OCI-LY7 (cell line): ENCODE results near the gene FKBP1A. TPM values are rescaled to one million over a fixed set of nuclear protein-coding genes. Genes with fewer than 3 reads are reported as not detected.

Experiments
- BruUV-seq: library from RNA; stranded (reverse); fragments of 400-500 nt; replicated peaks from 2 replicates; lab custom pipeline; 2021; lab: Mats Ljungman, UMichigan
- CTCF ChIA-PET: fragments of 300-600 bp; sonication (Branson Sonifier 250); formaldehyde crosslinking; loops from one replicate; lab custom pipeline; 2022; ENCODE audit warnings: antibody characterized with exemption; ENCODE audit not compliant: unreplicated experiment; lab: Charles Lee
- POLR2A ChIA-PET: fragments of 300-600 bp; sonication (Branson Sonifier 250); formaldehyde crosslinking; loops from one replicate; lab custom pipeline; 2022; ENCODE audit warnings: antibody characterized with exemption; lab: Charles Lee
- DNase-seq: peaks from one replicate; pipeline ENCODE4 v3.0.0-alpha.2; 2015; ENCODE audit warnings: low spot score
- H2AFZ ChIP-seq: fragments of 200-600 bp; sonication (generic), shearing (Covaris generic); 2 replicates; pipeline ENCODE4 v1.6.1; 2014; ENCODE audit warnings: mild to moderate bottlenecking, antibody characterized with exemption, low read length, moderate library complexity
- H3K27ac ChIP-seq: fragments of 200-600 bp; sonication (generic); 2 replicates; pipeline ENCODE4 v1.5.1; 2014; ENCODE audit warnings: mixed run types, low read depth, mild to moderate bottlenecking, moderate library complexity, low read length, inconsistent platforms; ENCODE audit not compliant: poor library complexity, severe bottlenecking
- H3K36me3 ChIP-seq: fragments of 200-600 bp; sonication (generic); 2 replicates; pipeline ENCODE4 v1.6.1; 2014; ENCODE audit warnings: mild to moderate bottlenecking, antibody characterized with exemption, low read length, moderate library complexity, mixed read lengths; ENCODE audit not compliant: insufficient read depth
- H3K4me1 ChIP-seq: fragments of 200-600 bp; sonication (generic); 2 replicates; pipeline ENCODE4 v1.5.1; 2014; ENCODE audit warnings: mild to moderate bottlenecking, low read length; ENCODE audit not compliant: insufficient read depth, poor library complexity, severe bottlenecking
- H3K4me2 ChIP-seq: fragments of 200-600 bp; sonication (generic); 2 replicates; pipeline ENCODE4 v1.6.1; 2014; ENCODE audit warnings: mild to moderate bottlenecking, low read length
- H3K4me3 ChIP-seq: fragments of 200-600 bp; sonication (generic); 2 replicates; pipeline ENCODE4 v1.5.1; 2014; ENCODE audit warnings: mild to moderate bottlenecking, low read depth, low read length; ENCODE audit not compliant: poor library complexity, severe bottlenecking
- H3K79me2 ChIP-seq: fragments of 200-600 bp; sonication (generic); 2 replicates; pipeline ENCODE4 v1.6.1; 2016; ENCODE audit warnings: low read depth, mild to moderate bottlenecking, low read length, moderate library complexity, mixed read lengths; ENCODE audit not compliant: insufficient read depth
- H3K9me2 ChIP-seq: fragments of 200-600 bp; sonication (generic); 2 replicates; pipeline ENCODE4 v1.6.1; 2016; ENCODE audit warnings: mild to moderate bottlenecking, low read length, mixed read lengths; ENCODE audit not compliant: insufficient read depth
- H3K9me3 ChIP-seq: fragments of 200-600 bp; sonication (generic); 2 replicates; pipeline ENCODE4 v1.6.1; 2014; ENCODE audit warnings: mild to moderate bottlenecking, mixed run types, low read length, mixed read lengths
- H4K20me1 ChIP-seq: fragments of 200-600 bp; sonication (generic); 2 replicates; pipeline ENCODE4 v1.6.1; 2014; ENCODE audit warnings: mild to moderate bottlenecking, antibody characterized with exemption, low read length, moderate library complexity, mixed read lengths; ENCODE audit not compliant: insufficient read depth
- CTCF ChIP-seq: fragments of 200-600 bp; sonication (generic); conservative IDR thresholded peaks from 2 replicates; pipeline ENCODE4 v1.5.1; 2014; ENCODE audit warnings: mild to moderate bottlenecking, antibody characterized with exemption, low read length, moderate library complexity, mixed read lengths
- EZH2phosphoT487 ChIP-seq: fragments of 200-600 bp; sonication (generic); IDR thresholded peaks from 2 replicates; pipeline ENCODE4 v1.6.1; 2018; ENCODE audit warnings: low read depth, borderline replicate concordance, mild to moderate bottlenecking, mixed run types, antibody characterized with exemption, low read length, moderate library complexity, mixed read lengths
- intact Hi-C: fragments of 100-400 bp; cut with micrococcal nuclease; formaldehyde crosslinking; loops from one replicate; pipeline ENCODE4 v1.10.0; 2022; ENCODE audit not compliant: unreplicated experiment
- total RNA-seq, 2 experiments: library from RNA; depleted of rRNA in 1 of 2; stranded (reverse); fragments of >200 nt in 1 of 2; shearing (Covaris generic) in 1 of 2; gene quantifications; 2 replicates each; pipeline ENCODE4 v1.2.3, GENCODE V29; 2014 to 2022

Gene FKBP1A
- total RNA-seq, 2 experiments from 2014 or later = 99.0 to 218 TPM

DNA sequence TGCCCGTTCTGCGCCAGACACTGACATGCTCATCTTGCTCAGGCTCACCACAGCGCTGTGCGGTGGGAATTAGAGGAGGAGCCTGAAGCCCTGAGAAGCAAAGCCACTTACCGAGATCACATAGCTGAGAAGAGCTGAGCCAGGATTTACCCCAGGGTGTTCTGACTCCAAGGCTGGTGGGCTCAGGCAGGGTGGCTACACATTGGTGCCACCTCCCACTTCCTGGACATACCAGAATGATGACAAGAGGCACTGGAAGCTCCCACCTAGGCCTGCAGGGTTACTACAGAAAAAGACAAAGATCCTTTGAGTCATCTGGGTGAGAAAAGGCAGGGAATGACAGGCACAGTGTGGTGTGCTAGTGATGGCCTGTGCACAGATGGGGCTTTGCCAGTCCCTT lies 24.4 kb upstream of the FKBP1A start:
- no peaks in the 10 kb centered on the region for H3K79me2 ChIP-seq
- no peaks in the 10 kb centered on the region for H3K4me1 ChIP-seq
- H3K4me3 ChIP-seq = no peak overlapping the region
- TF ChIP-seq CTCF (no peak), EZH2phosphoT487 (no peak)
- intact Hi-C loops = no loop called here
- CTCF ChIA-PET = no interaction called here
- no peak overlapping the region for H3K27ac ChIP-seq
- H3K9me3 ChIP-seq = peaks cover 15% of the 10 kb centered on the region
- no TSS peak for BruUV-seq
- no peaks in the 10 kb centered on the region for H4K20me1 ChIP-seq
- no peak for DNase-seq
- H2AFZ ChIP-seq = no peak overlapping the region
- no peaks in the 10 kb centered on the region for H3K36me3 ChIP-seq
- H3K9me2 ChIP-seq = no peaks in the 10 kb centered on the region
- H3K4me2 ChIP-seq = no peak overlapping the region
- POLR2A ChIA-PET = no interaction called here

DNA sequence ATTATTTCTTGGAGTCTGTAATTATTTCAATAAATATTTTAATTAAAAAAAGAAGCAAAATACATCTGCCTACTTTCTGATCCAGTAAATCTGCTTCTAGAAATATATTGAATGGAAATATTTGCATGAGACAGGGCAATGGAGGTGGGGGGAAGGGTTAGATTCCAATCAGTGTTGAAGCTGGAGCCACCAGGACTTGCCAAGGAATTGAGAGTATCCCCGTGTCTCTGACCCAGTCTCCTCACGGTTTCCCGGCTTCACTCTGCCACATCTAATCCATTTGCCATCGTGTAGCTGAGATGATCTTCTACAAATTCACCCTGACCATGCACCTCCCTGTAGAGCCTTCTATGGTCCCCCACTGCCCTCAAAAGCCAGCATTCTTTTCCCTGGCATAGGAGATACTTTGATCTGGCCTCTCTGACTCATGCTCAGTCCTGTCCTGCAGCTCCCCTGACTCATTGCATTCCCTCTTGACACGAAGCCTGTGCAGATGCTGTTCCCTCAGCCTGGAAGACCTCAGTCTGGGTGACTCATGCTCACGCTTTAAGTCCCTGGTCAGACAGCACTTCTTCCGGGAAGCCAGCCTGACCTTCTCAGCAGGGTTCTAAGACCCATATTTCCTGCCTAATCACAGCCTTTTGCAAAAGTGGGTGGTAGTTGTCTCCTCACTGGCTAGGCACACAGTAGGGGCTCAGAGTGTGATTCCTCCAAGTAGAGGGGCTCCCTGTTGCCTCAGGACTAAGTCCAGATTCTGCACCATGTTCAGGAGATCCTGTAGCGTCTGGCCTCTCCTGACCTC lies 23.0 kb upstream of the FKBP1A start:
- Histone ChIP-seq H3K36me3 (no peaks in the 10 kb centered on the region), H3K27ac (no peak overlapping the region), H3K9me2 (no peaks in the 10 kb centered on the region), H3K9me3 (peaks cover 14% of the 10 kb centered on the region), H2AFZ (no peak overlapping the region), H3K4me1 (no peaks in the 10 kb centered on the region), H4K20me1 (no peaks in the 10 kb centered on the region), H3K4me3 (no peak overlapping the region), H3K79me2 (no peaks in the 10 kb centered on the region), H3K4me2 (no peak overlapping the region)
- ChIA-PET CTCF (no interaction called here), POLR2A (interaction anchor here (0.6 kb wide), 1 partner anchor 1057 kb away, joined by 3 read pairs; no protein-coding TSS in a partner anchor)
- no TSS peak for BruUV-seq
- no peak for TF ChIP-seq EZH2phosphoT487
- TF ChIP-seq CTCF = no peak
- intact Hi-C loops = no loop called here
- DNase-seq = no peak

DNA sequence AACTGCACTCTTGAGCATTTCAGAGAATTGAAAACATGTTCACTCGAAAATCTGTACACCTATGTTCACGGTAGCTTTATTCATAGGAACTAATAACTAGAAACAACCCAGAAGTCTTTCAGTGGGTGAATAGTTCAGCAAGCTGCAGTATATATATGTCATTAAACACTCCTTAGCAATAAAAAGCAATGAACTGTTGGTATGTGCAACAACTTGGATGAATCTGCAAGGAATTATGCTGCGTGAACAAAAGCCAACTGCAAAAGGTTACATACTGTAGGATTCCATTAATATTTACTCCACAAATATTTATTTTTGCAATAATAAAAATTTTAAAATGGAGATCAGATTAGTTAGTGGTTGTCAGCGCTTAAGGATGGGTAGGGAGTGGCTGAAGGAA lies 22.1 kb upstream of the FKBP1A start:
- TF ChIP-seq EZH2phosphoT487 = no peak
- TF ChIP-seq CTCF = no peak
- POLR2A ChIA-PET = interaction anchor here (0.6 kb wide), 1 partner anchor 9 kb away, joined by 3 read pairs; no protein-coding TSS in a partner anchor
- intact Hi-C loops = no loop called here
- Histone ChIP-seq H3K4me1 (no peaks in the 10 kb centered on the region), H3K79me2 (no peaks in the 10 kb centered on the region), H3K4me3 (no peak overlapping the region), H2AFZ (no peak overlapping the region), H3K9me2 (no peaks in the 10 kb centered on the region), H3K4me2 (no peak overlapping the region), H3K9me3 (peaks cover 12% of the 10 kb centered on the region), H3K27ac (no peak overlapping the region), H4K20me1 (no peaks in the 10 kb centered on the region), H3K36me3 (no peaks in the 10 kb centered on the region)
- no peak for DNase-seq
- no TSS peak for BruUV-seq
- CTCF ChIA-PET = no interaction called here
